ENCODE data around the gene SYNPO2L.
"Not testable (repeated sequence)": the region's sequence is repeated elsewhere in the genome, so short reads cannot be mapped to it uniquely, and the experiment has no call there.

SYNPO2L gene

DNA sequence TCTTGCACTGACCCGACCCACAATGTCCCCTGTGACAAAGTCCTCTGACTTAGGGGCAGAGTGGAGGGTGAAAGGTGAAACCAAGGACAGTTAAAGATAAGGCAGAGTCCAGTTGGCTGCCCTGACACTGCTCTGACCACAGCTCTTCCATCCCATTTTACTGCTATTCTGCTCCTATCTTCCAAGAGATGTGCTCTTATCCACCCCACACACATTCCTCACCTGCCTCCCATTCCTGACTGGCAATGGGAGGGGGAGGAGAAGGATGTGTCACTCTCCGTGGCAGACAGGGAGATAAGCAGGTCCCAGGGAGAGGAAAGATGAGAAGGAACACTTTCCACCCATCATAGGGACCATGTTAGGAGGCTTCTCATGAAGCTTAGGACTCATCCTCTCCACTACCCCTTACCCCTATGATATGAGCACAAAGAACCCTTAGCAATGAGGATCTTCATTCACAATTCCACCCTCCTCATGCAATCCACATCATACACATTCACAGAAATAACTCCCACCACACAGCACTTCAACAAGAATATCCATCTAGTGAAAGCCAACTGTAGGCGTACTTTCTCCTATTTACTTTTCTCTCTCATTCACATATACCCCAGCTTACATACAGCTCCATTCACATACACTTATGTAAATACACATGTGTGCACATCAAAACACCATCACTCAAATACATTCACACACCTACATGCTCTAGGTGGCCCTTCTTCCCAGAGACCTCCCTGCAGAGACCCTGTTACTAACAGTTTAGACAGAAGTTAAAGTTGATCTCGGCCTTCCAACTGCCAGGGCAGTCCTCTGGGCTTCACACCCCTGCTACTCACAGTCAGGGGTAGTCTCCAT lies 6.6 kb downstream of the SYNPO2L start:
- no peak for DNase-seq

DNA sequence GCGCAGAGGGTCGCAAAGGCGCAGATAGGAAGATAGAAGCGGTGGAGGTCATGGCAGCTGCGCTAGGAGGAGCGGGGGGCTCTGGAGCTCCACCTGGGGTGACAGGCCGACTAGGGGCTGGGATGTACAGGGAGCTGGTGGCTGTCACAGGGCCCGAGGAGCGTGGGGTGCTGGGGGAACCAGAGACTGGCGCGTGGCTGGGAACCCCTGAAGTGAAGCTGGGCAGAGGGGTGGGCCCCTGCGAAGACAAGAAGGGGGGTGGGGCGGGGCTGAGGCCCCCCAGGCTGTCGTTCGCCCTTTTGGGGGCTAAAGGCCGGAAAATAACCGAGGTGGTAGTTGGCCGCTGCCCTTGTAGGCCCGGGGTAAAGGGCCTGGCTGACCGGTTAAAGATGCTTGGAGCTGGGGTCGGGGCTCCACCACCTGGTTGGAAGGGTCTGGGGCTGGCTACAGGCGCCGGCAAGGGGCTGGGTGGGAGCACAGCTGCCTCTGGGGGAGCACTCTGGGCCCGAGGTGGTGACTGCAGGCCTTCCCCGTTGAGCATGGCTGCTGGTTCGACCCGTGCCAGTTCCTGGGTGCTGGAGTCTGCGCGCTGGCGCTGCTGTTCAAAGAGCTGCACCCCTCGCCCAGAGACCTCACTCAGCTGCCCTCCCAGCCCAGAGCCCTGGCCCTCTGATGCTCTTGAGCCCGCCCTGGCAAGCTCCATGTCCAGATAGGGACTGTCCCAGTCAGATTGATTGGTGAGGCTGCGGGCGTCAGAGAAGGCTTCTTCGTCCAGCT lies 7.8 kb downstream of the SYNPO2L start:
- DNase-seq: no peak

DNA sequence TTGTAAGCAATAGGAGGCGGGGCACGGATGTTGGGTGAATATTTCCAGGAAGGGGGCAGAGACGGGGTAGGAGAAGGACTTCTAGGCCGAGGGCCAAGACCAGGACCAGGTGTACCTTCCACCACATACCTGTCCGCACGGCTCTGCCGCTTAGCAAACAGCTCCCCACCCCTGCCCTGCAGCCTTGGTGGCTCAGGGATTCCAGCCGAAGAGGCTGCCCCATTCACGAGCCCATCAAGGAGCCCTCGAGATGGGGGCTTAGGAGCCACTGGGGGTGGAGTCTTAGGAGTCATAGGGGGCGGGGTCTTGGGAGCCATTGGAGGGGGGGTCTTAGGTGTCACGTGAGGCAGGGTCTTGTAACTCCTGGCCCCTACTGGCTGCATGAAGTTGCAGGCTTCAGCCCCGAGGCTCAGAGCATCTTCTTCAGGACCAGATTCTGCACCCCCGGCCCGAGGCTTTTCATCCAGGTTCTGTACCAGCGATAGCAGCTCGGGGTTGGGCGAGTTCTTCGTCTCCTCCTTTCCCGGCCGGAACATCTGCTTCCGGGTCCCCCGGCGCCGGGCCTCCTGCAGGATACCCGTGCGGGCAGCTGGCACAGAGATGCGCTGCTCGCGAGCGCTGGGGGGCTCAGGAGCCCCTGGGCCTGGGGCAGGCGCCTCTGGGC lies 8.5 kb downstream of the SYNPO2L start:
- DNase-seq: no peak

DNA sequence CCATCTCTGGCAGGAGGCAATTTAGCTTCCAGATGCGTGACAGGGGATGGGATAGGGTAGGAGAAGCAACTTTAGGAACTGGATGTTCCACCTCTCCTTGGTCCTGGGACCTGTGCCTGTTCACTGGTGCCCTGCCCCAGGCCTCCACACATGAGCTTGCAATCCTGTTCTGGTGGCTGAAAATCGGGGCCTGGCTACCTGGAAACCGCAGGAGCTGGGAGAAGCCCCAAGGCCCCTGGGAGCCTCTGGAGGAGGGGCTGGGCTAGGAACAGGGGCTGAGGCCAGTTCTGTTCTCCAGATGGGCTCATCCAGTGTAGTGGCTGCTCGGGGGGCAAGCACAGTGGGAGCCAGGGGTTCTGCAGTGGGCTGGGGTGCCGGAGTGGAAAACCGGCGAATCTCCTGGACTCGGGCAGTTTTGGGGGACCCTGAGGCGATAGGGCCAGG lies 9.2 kb downstream of the SYNPO2L start:
- no peak for DNase-seq

DNA sequence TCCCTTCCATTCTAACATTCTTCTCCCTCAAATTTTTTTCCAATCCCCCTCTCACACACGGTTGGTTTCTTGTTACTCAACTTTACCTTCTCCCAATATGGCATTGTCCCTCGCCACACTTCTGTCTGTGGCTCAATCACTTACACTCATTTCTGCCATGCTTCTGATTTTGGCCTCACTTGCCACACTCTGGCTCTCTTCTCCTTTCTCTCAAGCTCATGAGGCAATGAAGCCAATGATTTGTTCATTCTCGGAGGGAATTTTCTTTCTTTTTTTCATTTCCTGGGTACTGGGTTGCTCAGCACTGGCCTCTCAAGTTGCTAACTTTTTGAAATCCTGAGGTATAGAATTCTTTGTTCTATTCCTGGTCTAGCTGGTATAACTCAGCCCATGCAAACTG lies 10.6 kb downstream of the SYNPO2L start:
- DNase-seq: no peak

DNA sequence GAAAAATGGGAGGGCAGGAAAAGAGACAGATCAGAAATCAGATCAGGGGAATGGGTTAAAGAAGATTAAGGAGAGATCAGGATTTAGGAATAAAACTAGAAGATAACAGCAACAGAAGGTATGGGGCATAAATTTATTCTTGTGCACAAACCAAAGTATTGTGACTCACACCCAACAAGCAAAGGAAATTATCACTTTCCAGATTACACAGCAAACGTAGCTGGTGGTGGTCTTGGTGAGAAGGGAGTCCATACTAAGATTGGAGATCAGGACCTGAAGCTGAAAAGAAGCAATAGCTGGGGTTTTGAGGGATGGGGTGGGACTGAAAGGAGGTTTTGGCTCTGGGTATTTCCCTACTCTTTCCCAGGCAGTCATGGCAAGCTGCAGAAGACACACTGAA lies 11.1 kb downstream of the SYNPO2L start:
- no peak for DNase-seq

DNA sequence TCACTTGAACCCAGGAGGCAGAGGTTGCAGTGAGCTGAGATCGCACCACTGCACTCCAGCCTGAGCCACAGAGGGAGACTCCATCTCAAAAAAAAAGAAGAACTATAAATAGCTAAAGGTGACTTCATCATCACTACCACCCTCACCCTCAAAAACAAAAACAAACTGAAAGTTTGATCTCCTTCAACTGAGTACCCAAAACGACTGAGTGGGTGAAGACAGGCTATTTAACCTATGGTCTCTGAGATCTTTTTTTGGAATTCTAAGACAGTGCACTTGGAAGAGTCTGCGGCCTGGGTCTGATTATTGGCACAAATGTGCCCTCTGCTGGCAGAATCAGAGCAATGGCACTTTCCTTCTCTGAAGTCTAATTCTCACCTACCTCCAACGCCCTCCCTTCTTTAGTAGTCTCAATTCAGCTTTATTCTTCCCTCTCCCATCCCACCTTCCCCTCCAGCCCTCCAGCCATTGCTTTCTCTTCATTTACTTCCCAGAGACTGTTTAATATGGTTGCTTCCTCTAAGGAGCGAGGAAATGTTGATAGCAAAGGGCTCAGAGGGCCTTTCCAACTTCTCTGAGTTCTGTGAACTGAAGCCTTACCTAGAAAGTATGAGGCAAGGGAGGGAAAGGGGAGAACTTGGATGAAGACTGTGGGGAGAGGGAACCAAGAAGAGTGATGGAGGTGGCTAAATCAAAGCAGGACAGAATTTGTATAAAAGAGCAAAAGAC lies 11.7 kb downstream of the SYNPO2L start:
- peak; percentile 41 for DNase-seq

DNA sequence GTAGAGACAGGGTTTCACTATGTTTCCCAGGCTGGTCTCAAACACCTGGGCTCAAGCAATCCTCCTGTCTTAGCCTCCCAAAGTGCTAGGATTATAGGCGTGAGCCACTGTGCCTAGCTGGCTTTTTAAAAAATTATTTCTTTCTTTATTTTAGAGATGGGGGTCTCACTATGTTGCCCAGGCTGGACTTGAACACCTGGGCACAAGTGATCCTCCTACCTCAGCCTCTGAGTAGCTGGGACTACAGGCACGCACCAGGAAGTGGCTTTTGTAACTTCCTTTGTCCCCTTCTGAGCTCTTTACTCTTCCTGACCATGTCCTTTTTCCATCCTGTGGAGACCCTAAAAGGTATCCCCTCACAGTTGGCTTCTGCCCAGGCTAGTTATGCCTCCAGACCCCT lies 12.5 kb downstream of the SYNPO2L start:
- DNase-seq: no peak

DNA sequence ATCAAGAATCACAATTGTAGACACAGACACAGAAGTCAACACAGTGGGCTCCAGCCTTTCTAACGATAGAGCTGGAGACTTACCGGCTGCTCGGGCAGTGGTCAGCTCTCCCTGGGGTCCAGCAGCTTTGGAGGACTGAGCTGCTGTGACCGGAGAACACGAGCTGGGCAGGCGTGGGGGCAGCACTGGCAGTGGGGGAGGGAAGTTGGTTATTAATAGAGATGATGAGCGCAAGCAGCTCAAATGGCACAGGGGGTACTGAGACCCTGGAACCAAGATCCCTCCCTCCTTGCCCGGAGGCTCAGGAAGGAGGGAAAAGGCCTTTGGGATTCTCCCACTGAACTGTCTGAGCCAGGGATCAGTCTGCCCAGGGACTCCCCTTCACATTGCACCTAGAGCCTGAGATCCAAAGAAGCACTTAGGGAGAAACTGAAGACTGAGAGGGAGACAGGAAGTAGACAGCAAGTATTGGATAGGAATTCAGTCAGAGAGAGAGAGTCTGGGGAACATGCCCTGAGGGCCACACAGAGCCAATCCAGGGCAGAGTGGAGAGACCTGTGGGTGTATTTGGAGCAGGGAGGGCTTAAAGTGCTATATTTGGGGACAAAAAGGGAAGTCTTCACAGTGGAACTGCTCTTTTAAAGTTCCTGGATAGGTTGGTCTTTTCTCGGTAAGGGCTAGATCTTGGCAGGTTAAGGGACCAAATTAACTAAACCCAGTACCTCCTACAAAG lies 14.3 kb downstream of the SYNPO2L start, which contains the start of gene MYOZ1:
Gene MYOZ1 (minus strand): TSS at position 147 of the 733 bp plus-strand sequence. CDS start 1,457 bp downstream, outside the sequence.
- DNase-seq: no peak

DNA sequence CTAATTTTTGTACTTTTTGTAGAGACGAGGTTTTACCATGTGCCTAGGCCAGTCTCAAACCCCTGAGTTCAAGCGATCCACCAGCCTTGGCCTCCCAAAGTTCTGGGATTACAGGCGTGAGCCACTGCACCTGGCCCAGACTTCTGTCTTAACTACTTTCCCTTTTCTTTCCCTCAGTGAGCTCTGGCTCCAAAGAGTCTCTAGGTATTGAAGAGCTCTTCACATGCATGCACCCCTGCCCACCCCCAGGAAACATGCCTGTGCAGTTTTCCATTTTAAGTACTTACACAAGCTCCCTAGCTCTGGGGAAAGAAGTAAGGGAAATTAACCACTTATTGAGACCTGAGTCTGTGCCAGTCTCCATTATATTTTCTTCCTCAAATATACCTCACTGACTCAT lies 16.5 kb downstream of the SYNPO2L start:
- no peak for DNase-seq

DNA sequence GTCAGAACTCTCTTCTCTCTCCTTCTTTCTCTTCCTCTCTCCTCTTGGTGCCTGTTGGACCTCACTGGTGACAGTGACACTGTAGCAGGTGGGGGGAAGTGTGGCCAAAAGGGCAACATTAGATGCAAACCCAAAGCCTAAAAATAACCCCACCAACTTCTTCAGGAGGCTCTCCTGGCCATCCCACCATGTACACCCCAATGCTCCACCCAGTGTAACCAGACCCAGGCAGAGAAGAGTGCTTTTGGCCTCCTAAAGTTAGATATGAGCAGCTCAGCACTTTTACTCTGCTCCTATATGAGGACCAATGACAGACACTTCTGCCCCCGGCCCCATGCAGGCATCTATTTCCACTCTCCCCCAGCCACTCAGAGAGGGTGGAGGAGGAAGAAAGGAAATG lies 20.0 kb downstream of the SYNPO2L start:
- no peak for DNase-seq

DNA sequence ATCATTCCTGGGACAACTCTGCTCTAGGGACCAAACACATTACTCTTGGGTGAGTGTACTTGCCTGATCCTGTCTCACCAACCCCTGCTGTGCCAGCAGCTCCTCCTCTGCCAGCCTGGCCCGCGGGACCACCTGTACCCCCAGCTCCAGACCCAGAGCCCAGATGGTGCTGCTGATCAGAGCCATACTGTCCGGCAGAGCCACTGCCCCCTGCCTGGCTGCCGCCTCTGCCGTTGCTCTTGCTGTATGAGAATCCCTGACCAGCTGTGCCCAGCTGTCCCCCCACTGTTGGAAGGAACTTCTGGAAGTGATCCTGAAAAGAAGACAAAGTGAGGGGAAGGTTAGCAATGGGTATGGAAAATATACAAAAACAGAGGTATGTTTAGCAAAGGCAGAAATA lies 21.4 kb downstream of the SYNPO2L start:
- DNase-seq: no peak

DNA sequence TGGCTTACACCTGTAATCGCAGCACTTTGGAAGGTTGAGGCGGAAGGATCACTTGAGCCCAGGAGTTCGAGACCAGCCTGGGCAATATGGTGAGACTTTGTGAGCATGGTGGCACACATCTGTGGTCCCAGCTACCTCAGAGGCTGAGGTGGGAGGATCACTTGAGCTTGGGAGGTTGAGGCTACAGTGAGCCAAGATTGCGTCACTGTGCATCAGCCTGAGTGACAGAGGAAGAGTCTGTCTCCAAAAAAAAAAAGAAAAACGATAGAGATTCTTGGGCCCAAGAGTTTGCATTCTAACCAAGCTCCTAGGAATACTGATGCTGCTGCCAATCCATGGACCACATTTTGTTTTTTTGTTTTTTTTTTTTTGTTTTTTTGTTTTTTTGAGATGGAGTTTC lies 26.7 kb downstream of the SYNPO2L start:
- DNase-seq: no peak

DNA sequence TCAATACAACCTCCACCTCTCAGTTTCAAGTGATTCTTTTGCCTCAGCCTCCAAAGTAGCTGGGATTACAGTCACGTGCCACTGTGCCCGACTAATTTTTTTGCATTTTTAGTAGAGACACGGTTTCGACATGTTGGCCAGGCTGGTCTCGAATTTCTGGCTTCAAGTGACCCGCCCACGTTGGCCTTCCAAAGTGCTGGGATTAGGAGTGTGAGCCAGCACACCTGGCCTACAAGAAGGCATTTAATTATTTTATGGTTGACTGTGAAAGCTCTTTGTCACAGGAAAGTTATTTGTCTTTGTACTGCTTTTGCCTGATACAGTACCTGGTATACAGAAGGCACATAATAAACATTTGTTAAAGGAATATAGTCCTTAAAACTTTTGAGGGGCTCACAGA lies 27.4 kb downstream of the SYNPO2L start:
- no peak for DNase-seq

DNA sequence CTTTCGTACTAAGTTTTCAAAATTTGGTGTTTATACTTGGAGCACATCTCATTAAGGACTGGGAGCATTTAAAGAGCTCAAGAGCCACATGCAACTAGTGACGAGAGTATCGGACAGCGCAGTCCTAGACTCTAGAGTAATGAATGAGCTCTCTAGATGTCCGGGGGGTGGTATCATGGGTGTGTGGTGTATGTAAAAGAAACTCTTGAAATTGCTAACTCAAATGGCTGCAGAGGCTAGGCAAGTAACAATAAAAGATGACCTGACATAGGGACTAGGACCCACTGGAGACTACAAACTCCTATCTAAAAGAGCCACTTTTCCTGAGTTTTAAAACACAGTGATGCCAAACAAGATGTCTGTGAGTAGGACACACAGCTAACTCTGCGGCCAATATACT lies 28.5 kb downstream of the SYNPO2L start:
- no peak for DNase-seq

DNA sequence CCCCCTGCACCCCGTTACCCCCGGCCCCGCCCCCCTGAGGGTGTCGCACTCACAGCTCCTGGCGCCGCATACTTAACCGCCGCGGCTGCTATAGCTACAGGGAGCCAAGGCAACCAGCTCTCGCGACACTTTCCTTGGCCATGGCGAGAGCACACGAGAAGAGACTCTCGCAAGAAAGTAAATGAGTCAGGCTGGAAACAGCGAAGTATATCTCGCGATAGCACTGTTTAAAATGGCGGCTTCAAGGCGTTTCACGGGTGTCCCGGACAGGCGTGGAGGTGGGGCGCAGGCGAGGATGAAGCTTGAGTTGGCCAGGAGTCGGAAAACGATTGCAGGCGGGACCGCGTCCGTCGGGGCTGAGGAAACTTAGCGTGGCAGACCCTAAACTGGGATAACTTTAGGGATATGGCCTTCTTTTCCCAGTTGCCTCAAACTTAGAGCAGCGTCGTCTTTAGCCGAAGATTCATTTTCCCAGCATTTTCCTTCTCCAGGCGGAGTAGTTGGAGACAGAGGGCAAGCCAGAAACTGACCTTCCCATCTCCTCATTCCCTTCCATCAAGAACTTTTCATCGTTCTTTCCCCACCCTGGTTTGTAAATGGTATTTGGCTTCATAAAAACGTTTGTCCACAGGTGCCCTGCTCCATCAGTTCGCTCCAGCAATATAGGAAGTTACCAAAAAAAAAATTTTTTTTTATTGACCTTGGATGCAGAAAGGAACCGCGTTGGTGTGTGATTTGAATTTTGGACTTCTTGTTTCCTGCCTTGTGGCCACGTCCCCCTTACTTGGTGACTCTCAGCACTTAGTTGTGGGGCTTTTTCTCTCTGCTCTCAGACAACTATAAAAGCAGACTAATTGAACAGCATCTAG lies 29.7 kb downstream of the SYNPO2L start:
- DNase-seq: peak; percentile 93

DNA sequence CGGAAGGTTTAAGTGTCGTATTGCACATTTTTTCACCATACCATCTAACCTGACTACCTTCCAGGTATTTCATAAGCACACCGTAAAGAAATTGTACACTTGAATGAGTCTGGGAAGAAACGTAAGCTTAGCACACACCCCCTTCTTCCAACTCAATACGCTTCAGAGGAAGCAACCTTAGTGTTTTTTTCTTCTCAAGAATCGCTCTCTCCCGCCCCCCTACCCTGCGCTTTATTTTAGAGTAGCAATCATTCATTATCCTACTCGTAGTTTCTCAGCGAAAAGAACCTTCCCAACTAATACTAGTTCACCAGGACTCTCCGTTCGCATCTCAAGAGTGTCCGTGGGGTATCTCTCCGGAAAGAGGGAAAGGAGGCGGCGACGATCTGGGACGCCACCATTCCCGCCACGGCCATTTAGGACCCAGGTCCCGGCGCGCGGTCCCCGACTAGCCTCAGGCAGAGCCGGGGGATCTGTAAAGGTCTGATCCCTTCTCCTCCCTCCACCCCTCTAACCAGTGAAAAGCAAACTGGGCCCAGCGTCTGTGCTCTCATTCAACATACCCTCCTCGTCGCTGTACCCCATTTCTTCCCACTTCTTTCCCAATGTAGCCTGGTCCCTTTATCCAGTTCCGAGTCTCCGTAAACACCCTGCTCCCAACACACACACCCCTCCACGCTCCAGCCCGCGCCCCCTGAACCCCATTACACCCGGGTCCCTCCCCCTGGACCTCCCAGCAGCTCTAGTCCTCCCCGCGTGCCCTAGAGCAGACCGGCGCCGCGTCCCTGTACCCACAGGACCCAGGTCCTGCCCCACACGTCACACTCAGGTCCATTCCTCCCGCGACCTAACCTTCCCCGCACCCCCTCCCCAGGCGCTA lies 30.6 kb downstream of the SYNPO2L start:
- DNase-seq: peak; percentile 21

DNA sequence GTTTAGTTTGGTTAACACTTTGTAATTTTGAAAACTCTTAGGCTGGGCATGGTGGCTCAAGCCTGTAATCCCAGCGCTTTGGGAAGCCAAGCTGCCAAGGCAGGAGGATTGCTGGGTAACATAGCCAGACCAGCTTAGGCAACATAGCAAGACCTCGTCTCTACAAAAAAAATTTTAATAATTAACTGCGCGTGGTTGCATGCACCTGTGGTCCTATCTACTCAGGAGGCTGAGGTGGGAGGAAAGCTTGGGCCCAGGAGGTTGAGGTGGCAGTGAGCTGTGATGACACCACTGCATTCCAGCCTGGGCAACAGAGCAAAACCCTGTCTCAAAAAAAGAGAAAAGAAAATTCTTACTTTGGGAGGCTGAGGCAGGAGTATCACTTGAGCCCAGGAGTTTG lies 32.8 kb downstream of the SYNPO2L start:
- DNase-seq: no peak

DNA sequence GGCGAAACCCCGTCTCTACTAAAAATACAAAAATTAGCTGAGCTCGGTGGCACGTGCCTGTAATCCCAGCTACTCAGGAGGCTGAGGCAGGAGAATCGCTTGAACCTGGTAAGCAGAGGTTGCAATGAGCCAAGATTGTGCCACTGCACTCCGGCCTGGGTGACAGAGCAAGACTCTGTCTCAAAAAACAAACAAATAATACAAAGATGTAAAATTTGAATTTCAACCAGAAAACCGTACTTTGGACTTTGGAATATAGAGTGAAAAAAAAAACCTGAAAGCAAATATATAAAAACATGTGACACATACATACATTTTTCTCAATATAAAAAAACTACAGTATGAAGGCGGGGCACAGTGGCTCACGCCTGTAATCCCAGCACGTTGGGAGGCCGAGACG lies 34.9 kb downstream of the SYNPO2L start:
- DNase-seq: not testable (repeated sequence)

DNA sequence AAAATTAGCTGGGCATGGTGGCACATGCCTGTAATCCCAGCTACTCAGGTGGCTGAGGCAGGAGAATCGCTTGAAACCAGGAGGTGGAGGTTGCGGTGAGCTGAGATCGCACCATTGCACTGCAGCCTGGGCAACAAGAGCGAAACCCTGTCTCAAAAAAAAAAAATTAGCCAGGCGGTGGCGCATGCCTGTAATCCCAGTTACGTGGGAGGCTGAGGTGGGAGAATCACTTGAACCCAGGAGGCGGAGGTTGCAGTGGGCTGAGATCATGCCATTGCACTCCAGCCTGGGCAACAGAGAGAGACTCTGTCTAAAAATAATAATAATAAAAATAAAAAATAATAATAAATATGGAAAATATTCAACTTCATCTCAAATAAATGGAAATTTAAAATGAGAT lies 38.7 kb downstream of the SYNPO2L start:
- DNase-seq: not testable (repeated sequence)

Measured in NCI-H345 (cell line).